GM19099 (cell line): Measurements from ENCODE around the gene HSPB1.

ENCODE experiments used
- POLR2A ChIP-seq: IDR thresholded peaks from 3 replicates; pipeline ENCODE4 v1.6.1; 2011; ENCODE audit warnings: low read depth; ENCODE audit not compliant: insufficient read length; ENCODE audit errors: extremely low read depth

HSPB1 gene

DNA sequence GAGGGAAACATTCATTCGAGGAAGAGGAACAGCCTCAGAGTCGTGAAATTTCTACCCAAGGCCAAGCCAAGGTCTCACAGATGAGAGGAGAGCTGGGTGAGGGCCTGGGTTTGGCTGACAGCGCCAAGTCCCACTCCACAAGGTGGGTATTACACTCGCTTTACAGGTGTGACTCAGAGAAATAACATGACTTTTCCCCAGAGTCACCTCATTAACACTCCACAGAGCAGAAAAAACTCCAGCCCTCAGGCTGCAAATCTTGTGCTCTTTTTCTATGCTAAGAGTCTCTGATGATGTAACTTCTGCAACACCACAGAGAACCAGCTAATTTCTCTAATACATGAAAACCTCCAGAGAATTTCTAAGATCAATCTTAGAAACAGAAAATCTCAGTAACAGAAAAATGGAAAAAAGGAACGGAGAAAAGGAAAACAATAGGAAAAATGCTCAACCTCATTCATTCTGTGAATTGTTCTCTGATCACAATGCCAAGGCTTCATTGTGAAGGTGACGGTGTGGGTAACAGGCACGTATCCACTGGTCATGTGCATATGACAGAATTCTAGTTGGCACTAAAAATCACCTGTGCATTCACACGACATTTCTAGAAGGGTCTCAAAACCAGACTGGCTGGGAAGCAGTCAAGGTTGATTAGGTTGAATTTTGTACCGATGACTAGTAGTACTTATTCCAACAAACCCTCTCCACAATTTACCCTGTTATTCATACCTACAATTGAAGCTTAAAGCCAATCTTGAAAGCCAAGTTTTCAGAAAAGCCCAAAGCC, 36.0 kb downstream of the HSPB1 start:
- TF ChIP-seq POLR2A: no peak

DNA sequence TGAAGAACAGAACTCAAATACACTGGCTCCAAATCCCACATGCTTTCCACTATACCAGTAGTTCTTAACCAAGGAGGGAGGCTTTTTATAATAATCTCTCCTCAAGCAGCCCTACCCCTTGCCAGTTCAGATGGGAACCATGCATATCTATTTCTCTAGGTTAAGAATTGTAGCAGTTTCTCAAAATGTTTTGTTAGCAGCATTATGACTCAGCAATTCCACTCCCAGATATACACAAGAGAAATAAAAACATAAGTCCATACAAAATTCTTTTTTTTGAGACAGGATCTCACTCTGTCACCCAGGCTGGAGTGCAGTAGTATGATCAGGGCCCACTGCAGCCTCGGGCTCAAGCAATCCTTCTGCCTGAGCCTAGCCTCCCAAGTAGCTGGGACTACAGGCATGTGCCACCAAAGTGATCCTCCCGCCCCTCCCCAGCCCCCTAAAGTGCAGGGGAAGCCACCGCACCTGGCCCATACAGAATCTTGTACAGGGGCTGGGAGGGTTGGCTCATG, 38.2 kb downstream of the HSPB1 start:
- TF ChIP-seq POLR2A: no peak

DNA sequence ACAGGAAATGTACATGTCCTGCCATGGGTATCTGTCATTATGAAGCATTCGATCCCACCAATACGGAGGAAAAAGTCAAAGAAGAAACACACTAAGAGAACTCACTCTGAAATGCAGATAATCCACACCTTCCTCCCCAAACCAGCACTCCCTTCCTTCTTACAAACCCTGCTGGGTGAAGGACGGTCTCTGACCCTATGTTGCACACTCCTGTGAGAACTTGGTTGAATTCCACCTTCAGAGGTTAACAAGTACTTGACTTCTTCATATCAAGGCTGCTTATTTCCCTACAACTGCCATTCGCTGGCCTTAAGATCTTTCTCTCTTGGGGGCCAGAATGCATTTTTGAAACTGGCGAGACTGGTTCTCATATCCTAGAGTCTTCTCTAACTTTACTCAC, 39.7 kb downstream of the HSPB1 start:
- no peak for TF ChIP-seq POLR2A

DNA sequence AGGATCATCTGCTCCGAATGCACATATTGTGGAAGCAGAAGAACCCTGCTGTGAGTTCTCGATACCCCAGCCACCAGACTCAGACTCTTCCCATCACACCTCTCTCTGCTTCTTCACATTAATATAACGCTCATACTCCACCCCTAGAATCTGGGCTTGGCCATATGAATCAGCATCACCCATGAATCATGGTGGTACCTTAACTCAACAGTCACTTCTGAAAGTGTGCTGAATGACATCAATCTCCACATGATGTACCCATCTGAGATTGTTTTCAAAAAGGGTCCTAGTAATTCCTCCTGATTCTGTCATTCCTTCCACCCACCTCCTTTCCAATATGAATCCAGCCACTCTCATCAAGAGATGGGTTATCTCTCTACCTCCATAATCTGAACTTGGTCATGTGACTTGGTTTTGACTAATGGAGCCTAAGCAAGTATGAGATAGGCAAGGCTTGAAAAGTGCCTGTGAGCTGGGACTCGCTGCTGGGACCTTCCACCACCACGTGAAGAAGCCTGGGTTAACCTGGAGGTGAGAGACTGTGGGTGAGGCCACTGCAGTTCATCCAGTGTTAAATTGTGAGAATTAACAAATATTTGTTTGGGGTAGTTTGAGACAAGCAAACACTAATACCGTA, 40.9 kb downstream of the HSPB1 start:
- no peak for TF ChIP-seq POLR2A

DNA sequence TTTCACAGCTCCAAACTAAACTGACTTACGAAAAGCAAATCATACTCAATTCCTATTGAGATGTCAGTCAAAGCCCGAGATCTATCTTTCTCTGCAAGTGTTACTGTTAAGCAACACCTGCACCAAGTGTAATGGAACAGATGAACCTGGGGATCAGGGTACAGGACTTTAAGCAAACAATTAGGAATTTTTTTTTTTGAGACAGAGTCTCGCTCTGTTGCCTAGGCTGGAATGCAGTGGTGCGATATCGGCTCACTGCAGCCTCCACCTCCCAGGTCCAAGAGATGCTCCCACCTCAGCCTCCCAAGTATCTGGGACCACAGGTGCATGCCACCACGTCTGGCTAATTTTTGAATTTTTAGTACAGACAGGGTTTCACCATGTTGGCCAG, 41.5 kb downstream of the HSPB1 start:
- no peak for TF ChIP-seq POLR2A

DNA sequence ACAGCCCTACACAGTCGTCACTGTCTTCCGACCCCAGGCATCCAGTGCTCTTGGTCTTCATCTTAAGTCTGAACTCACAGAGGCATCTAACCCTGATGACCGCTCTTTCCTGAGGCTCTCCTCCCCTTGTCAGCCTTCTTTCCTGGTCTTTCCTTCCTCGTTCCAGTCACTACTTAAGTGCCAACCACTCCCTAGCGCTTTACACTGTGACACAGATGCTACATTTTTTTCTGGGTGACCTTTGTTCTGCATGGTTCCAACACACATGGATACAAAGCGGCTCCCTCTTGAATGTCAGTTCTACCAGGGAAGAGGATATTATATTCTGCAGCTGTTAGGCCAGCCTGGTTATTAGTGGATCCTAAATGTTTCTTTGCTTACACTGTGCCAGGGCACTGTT, 43.6 kb downstream of the HSPB1 start:
- no peak for TF ChIP-seq POLR2A

DNA sequence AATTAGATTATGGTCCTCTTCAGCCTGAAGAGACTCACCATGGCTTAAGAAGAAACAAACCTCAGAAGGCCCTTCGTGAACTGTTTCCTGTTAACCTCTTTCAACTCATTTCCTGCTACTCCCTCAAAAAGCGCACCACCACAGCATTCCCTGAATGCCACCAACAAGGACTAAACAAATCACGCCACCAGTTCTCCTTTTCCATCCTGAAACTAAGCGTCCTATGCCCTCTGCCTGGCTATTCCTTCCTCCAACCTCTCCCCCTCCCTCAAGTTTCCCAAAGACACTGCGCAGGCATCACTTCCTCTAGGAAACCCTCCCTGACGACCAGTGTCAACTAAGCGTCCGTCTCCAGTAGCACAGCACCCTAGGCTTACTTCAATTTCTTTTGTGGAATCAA, 44.3 kb downstream of the HSPB1 start:
- TF ChIP-seq POLR2A: no peak

DNA sequence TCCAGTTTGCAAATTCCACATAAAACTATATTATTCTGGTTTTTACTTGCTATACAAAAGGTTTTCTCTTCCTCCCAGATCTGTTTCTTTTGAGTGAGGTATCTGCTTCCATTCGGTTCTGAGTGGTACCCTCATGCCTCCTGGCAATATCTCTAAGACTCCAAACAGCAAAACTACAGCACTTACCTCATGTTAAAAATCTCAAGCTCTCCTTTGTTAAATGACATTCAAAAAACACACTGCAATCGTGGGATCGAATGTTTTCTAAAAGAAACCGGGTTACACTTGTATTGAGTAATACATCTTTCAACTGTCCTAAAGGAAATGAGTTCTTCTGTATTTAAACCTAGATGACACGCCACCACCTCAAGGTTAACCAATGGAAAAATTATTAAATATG, 45.2 kb downstream of the HSPB1 start:
- TF ChIP-seq POLR2A: no peak

DNA sequence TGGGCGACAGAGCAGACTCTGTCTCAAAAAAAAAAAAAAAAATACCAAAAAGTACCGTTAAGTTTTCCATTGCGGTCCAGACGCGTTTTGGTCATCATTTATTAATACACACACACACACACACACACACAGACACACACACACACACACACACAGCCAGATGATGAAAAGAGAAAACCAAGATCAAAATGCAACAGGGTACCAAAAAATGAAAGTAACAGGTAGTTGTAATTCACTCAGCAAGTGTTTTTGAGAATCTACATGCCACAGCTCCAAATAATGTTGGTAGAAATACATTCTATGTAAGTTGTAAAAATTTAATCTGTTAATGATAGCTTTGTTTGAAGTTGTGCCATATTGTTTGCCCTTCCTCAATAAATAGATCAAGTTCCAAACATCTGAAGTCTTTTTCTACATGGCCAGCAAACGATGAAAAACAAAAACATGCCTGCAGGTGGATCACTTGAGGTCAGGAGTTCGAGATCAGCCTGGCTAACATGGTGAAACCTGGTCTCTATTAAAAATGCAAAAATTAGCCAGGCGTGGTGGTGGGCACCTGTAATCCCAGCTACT, 46.9 kb downstream of the HSPB1 start:
- no peak for TF ChIP-seq POLR2A

DNA sequence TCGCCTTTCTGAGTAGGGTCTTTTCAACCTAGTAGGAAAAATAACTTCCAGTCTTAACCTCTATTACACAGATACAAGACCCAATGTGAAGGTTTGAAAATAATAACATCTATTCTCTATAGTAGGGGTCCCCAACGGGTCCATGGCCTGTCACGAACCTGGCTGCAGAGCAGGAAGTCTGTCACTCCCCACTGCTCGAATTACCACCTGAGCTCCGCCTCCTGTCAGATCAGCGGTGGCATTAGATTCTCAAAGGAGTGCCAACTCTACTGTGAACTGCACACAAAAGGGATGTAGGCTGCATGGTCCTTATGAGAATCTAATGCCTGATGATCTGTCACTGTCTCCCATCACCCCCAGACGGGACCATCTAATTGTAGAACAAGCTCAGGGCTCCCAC, 48.9 kb downstream of the HSPB1 start:
- no peak for TF ChIP-seq POLR2A

DNA sequence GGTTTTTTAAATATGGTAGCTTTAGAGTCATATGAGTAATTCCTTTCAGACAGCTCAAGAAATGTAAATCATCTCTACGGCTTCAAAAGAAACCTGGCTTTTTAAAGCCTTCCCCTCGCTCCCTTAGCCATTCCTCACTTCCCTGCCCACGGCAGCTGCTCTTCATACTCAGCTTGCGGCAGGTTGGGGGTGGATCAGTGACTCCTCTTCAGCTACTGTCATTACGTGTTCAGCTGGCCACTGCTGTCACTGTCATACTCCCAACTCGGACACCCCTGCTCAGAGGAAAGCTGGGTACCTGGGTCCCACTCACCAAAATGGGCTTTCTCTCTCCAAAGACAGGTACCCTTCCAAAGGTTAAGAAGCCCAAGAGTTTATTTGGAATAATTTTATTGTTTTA, 49.7 kb downstream of the HSPB1 start:
- TF ChIP-seq POLR2A: no peak

DNA sequence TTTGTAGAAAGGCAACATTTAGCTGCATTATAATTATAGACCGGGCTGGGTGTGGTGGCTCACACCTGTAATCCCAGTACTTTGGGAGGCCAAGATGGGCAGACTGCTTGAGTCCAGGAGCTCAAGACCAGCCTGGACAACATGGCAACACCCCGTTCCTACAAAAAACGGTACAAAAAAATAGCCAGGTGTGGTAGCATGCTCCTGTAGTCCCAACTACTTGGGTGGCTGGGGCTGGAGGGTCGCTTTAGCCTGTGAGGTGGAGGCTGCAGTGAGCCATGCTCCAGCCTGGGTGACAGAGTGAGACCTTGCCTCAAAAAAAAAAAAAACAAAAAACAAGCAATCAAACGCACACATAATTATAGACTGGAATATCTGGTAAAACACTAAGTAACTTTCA, 51.3 kb downstream of the HSPB1 start:
- no peak for TF ChIP-seq POLR2A
